NCI-H2171 (cell line): ENCODE measurements around the gene JAK3.
"Not testable (repeated sequence)": the region's sequence is repeated elsewhere in the genome, so short reads cannot be mapped to it uniquely, and the experiment has no call there.

ENCODE experiments used
- DNase-seq: peaks from one replicate; lab custom pipeline; 2025; lab: John Stamatoyannopoulos, UW

Gene JAK3

GRCh38 chr19:17847538-17848366, at the start of gene JAK3:
Gene JAK3 (minus strand): TSS chr19:17847982. CDS start chr19:17844417, 3,565 bp downstream.
- DNase-seq = no peak

GRCh38 chr19:17893766-17894165, 46.0 kb upstream of the JAK3 start:
- DNase-seq = no peak

DNA sequence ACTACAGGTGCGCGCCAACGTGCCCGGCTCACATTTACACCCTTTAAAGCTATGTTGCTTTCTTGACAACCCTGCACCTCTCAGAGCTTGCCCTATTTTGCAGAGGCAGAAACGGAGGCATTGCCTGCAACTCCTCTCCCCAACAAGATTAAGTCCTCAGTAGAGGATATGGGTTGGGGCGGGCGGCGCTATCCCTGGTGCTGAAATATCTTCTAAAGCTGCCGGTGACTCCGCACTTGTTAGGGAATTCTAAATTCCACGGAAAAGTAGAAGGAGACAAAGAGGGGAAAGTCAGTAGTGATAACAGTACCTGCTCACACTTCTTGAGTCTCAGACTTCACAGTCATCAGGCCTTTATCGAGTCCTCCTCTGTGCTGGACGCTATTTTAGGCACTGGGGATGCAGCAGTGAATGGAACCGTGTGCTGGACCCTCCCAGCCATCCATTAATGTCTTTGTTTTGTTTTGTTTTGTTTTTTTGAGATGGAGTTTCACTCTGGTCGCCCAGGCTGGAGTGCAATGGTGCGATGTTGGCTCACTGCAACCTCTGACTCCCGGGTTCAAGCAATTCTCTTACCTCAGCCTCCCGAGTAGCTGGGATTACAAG, 41.9 kb upstream of the JAK3 start:
- no peak for DNase-seq

- no peak for DNase-seq
Measured at GRCh38 chr19:17888260-17888659, 40.5 kb upstream of the JAK3 start.

- not testable (repeated sequence) for DNase-seq
Measured at GRCh38 chr19:17887221-17887620, 39.4 kb upstream of the JAK3 start.

DNA sequence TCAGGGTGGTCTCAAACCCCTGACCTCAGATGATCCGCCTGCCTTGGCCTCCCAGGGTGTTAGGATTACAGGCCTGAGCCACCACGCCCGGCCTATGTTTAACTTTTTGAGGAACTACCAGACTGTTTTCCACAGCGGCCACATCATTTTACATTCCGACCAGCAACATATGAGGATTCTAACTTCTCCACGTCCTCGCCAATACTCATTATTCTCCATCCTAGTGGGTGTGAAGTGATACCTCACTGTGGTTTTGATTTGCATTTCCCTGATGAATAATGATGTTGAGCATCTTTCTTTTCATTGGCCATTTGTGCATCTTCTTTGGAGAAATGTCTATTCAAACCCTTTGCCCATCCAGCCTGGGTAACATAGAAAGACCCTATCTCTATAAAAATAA, 38.7 kb upstream of the JAK3 start:
- no peak for DNase-seq

- DNase-seq = no peak
Measured at GRCh38 chr19:17883627-17884410, 36.0 kb upstream of the JAK3 start.

DNA sequence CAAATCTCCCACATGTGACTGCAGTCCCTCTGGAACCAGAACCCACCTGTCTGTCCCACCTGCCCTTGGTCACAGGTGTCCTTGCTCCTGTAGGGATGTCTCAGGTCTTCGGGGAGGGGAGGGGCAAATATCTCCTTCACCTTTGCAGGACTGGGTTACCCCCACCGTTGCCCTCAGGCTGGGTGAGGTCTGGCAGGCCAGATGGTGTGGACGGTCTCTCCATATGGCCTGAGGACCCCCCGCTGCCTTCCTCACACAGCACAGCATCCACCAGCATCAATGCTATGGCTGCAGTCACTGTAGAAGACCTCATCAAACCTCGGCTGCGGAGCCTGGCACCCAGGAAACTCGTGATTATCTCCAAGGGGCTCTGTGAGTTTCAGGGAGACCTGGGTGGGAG, 33.9 kb upstream of the JAK3 start:
- DNase-seq = no peak

GRCh38 chr19:17879466-17879865, 31.7 kb upstream of the JAK3 start:
- no peak for DNase-seq

- no peak for DNase-seq
Measured at GRCh38 chr19:17877696-17878095, 29.9 kb upstream of the JAK3 start.

DNA sequence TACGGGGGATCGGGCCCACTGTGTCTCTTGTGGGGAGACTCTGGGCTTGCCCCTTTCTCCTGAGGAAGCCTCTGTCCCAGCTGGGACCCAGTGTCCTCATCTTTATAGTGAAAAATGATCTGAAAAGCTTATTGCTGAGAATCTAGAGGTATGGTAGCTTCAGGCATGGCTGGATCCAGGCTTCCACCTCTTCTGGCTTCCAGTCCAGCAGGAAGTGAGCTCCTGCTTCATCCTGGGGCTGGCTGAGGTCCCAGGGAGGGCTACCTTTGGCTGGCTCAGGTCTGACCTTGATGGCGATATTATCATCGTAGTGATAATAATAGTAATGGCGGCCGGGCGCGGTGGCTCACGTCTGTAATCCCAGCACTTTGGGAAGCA, 27.0 kb upstream of the JAK3 start:
- no peak for DNase-seq

DNA sequence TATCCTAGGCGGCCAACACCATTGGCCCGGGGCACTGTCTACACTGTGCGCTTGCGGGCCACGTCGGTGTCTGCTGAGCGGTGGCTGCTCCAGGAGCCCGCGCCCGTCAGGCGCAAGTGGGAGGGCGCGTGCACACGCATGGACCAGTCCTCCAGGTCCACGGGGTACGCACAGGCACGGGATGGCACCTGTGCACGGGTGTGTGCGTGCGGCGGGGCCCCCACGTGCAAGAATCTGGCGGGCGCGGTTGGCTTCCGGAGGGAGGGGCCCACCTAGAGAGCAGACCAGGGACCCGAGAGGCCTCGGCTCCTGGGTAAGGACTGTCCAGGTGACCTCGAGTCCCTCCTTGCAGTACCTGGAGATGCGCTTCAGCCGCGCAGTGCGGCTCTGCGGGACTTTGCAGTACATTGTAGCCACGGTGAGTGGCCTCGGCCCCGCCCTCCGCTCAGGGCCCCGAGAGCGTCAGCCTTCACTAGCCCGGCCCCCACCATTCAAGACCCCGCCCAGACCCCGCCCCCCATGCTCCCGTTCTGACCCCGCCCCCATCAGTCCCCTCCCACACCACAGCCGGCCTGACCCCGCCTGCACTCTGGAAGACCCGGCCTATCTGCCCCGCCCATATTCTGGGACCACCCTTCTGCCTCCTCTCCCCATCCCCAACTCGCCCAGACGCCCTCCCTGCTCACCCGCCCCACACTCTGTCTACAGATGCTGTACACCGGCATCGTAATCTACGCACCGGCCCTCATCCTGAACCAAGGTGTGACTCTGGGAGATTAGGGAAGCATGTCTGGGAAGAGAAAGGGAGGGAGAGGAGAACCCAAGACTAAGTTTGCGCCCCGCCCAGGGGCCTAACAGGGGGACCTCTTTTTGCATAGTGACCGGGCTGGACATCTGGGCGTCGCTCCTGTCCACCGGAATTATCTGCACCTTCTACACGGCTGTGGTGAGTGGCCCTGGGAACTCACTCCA, 26.3 kb upstream of the JAK3 start:
- DNase-seq = peak; percentile 89

DNA sequence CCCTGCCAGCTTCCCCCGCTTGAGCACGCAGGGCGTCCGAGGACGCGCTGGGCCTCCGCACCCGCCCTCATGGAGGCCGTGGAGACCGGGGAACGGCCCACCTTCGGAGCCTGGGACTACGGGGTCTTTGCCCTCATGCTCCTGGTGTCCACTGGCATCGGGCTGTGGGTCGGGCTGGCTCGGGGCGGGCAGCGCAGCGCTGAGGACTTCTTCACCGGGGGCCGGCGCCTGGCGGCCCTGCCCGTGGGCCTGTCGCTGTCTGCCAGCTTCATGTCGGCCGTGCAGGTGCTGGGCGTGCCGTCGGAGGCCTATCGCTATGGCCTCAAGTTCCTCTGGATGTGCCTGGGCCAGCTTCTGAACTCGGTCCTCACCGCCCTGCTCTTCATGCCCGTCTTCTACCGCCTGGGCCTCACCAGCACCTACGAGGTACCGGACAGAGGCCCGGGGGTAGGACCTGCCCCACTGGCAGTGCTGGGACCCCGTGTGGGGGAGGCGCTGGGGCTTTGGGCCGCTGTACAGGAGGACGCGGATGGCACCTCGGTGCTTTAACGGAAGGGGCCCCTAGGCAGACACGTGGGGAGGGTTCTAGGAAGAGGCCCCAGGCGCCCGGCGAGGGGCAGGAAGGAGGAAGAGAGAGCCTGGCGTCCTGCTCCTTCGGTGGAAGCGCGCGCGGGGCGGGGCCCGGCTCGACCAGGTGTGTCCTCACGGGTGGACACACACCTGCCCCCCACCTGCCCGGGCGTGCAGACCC, 24.6 kb upstream of the JAK3 start:
- DNase-seq = no peak

DNA sequence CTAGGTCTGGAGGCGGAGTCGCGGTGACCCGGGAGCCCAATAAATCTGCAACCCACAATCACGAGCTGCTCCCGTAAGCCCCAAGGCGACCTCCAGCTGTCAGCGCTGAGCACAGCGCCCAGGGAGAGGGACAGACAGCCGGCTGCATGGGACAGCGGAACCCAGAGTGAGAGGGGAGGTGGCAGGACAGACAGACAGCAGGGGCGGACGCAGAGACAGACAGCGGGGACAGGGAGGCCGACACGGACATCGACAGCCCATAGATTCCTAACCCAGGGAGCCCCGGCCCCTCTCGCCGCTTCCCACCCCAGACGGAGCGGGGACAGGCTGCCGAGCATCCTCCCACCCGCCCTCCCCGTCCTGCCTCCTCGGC, 24.1 kb upstream of the JAK3 start, which contains the start of gene SLC5A5:
Gene SLC5A5, plus strand, starts transcription at position 68 of the 373 bp plus-strand sequence. CDS start 375 bp downstream, outside the sequence.
- no peak for DNase-seq

GRCh38 chr19:17871032-17871877, 23.5 kb upstream of the JAK3 start:
- DNase-seq = no peak

DNA sequence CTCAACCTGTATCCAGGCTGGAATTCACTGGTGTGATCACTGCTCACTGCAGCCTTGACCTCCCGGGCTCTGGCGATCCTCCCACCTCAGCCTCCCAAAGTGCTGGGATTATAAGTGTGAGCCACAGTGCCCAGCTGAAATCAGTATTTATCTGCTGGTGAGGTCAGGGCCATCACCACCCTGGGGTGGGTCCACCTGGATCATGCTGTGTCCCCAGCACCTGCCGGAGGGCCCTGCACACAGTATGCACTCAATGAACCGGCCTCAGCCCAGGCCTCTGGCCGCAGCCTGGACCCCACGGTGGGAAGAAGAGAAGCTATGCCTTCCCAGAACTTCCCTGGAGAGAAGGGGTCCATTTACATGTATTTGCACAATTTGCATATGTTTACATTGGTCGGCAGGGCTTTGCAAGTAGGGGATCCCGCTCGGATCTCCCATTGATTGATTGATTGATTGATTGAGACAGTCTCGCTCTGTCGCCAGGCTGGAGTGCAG, 21.4 kb upstream of the JAK3 start:
- no peak for DNase-seq

GRCh38 chr19:17868669-17869068, 20.9 kb upstream of the JAK3 start:
- DNase-seq = no peak

DNA sequence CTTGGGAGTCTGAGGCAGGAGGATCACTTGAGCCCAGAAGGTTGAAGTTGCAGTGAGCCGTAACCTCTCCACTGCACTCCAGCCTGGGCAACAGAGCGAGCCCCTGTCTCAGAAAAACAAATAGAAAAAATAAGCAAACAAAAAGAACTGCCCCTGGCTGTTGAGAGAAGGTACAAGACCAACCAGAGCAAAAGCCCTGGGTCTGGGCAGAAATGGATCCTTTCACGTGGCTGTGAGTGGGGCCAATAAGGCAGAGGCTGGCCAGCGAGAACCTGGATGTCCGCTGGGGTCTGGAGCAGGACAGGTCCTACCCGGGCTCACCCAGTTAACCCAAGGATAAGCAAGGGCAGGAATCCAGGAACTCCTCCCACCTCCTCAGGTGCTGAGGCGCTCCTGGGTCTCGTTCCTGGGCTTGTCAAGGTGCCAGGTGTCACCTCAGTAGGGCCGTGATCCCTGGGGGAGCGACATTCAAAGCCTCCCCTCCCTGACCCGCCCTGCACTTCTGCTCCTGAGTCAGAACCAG, 19.2 kb upstream of the JAK3 start:
- DNase-seq = no peak

DNA sequence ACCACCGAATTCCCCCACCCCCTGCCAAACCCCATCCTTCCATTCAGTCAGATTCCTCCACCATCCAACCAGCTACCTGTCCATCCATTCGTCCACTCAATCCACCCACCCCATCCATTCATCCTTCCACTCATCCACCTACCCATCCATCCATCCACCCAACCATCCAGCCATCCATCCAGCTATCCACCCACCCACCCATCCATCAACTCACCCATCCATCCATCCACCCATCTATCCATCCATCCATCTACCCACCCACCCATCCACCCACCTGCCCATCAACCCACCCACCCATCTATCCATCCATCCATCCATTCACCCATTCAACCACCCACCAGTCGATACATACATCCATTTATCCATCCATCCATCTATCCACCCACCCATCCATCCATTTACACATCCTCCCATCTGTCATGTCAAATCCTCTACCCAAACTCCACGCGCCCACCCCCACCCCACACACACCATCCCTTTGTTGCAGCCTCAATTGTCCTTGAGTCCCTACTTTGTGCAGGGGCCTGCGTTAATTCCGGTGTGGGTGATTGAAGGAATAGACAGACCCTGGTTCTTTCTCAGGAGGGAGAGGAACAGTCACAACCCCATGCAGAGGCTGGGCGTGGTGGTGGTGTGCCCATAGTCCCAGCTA, 18.7 kb upstream of the JAK3 start:
- DNase-seq = no peak
